ENCODE results near the gene FAM3C.

Gene FAM3C, protein sequence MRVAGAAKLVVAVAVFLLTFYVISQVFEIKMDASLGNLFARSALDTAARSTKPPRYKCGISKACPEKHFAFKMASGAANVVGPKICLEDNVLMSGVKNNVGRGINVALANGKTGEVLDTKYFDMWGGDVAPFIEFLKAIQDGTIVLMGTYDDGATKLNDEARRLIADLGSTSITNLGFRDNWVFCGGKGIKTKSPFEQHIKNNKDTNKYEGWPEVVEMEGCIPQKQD

DNA sequence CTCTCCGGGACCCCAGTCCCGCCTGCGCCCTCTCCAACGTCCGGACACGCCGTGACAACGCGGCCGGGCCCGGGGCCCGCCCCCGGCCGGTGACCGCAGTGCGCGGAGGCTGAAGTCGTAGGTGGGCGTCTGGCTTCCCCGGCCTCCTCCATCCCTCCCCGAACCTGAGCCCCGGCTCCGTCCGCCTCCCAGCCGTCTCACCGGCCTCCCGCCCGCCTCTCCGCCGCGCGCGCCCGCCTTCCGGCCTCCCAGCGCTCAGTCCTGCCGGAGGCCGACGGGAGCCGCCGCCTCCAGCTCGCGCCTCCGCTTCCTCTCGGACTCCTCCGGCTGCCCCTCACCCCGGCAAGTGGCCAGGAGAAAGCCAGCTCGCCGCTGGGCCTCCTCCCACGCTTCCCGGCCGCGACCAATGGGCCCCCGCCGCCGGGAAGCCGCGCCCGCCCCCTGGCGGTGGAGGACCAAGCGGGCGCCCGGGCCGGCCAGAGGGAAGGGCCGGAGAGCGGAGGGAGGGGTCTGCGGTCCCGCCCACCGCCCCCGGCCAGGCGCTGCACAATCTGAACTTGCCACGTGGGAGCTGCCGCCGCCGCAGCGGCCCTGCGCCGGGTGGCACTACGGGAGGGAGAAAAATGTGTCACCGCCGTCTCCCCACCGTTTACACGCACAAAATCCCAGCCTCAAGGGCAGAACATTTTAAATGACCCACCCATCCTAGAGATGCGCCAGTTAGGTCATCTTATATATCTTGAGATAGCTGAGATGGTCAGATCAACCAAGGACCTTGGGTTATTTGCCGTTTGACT, at the start of gene FAM3C:
TSS of gene FAM3C (minus strand) at position 348 of the 797 bp plus-strand sequence. CDS start 13,339 bp downstream, outside the sequence.
- TF ChIP-seq TOX (CRISPR knock-in tag; IDR thresholded peaks at IDR 0.05; ENCODE audit: borderline replicate concordance) (no peak), ZNF70 (CRISPR knock-in tag; IDR thresholded peaks at IDR 0.05) (peak; percentile 70), CSDC2 (CRISPR knock-in tag; IDR thresholded peaks at IDR 0.05) (0 out of 2 replicates have a peak, but pooled peaks have one; percentile 57), ZNF8 (CRISPR knock-in tag; IDR thresholded peaks at IDR 0.05) (no peak), GLIS3 (CRISPR knock-in tag; IDR thresholded peaks at IDR 0.05) (no peak; the same call in 1 of the 2 replicates), RARB (CRISPR knock-in tag; IDR thresholded peaks at IDR 0.05) (no peak), OSR1 (CRISPR knock-in tag; IDR thresholded peaks at IDR 0.05) (no peak), SNAI2 (CRISPR knock-in tag; IDR thresholded peaks at IDR 0.05) (no peak; the same call in 1 of the 2 replicates), ZC3H10 (CRISPR knock-in tag; IDR thresholded peaks at IDR 0.05) (0 out of 2 replicates have a peak, but pooled peaks have one; percentile 9), CREB5 (CRISPR knock-in tag; IDR thresholded peaks at IDR 0.05; ENCODE audit: low read depth) (no peak), ARNTL (CRISPR knock-in tag; IDR thresholded peaks at IDR 0.05; ENCODE audit: borderline replicate concordance, low read depth) (no peak), ZNF565 (CRISPR knock-in tag; conservative IDR thresholded peaks at IDR 0.05; ENCODE audit: low read depth) (no peak; the same call in 1 of the 2 replicates), TCF4 (CRISPR knock-in tag; IDR thresholded peaks at IDR 0.05; ENCODE audit: borderline replicate concordance) (no peak), PATZ1 (CRISPR knock-in tag; IDR thresholded peaks at IDR 0.05; ENCODE audit: borderline replicate concordance) (peak; percentile 83), ZFP3 (CRISPR knock-in tag; IDR thresholded peaks at IDR 0.05) (no peak), ISL1 (CRISPR knock-in tag; IDR thresholded peaks at IDR 0.05) (no peak), ESRRG (CRISPR knock-in tag; IDR thresholded peaks at IDR 0.05) (no peak), ZFP30 (CRISPR knock-in tag; IDR thresholded peaks at IDR 0.05) (no peak), BACH2 (CRISPR knock-in tag; IDR thresholded peaks at IDR 0.05; ENCODE audit: borderline replicate concordance) (no peak), PPARA (CRISPR knock-in tag; IDR thresholded peaks at IDR 0.05; ENCODE audit: borderline replicate concordance) (no peak)
- TF ChIP-seq, protein P1, sequence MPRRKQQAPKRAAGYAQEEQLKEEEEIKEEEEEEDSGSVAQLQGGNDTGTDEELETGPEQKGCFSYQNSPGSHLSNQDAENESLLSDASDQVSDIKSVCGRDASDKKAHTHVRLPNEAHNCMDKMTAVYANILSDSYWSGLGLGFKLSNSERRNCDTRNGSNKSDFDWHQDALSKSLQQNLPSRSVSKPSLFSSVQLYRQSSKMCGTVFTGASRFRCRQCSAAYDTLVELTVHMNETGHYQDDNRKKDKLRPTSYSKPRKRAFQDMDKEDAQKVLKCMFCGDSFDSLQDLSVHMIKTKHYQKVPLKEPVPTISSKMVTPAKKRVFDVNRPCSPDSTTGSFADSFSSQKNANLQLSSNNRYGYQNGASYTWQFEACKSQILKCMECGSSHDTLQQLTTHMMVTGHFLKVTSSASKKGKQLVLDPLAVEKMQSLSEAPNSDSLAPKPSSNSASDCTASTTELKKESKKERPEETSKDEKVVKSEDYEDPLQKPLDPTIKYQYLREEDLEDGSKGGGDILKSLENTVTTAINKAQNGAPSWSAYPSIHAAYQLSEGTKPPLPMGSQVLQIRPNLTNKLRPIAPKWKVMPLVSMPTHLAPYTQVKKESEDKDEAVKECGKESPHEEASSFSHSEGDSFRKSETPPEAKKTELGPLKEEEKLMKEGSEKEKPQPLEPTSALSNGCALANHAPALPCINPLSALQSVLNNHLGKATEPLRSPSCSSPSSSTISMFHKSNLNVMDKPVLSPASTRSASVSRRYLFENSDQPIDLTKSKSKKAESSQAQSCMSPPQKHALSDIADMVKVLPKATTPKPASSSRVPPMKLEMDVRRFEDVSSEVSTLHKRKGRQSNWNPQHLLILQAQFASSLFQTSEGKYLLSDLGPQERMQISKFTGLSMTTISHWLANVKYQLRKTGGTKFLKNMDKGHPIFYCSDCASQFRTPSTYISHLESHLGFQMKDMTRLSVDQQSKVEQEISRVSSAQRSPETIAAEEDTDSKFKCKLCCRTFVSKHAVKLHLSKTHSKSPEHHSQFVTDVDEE (CRISPR knock-in tag; IDR thresholded peaks at IDR 0.05): peak; percentile 65; the same call in 1 of the 2 replicates
- TF ChIP-seq, protein P2, sequence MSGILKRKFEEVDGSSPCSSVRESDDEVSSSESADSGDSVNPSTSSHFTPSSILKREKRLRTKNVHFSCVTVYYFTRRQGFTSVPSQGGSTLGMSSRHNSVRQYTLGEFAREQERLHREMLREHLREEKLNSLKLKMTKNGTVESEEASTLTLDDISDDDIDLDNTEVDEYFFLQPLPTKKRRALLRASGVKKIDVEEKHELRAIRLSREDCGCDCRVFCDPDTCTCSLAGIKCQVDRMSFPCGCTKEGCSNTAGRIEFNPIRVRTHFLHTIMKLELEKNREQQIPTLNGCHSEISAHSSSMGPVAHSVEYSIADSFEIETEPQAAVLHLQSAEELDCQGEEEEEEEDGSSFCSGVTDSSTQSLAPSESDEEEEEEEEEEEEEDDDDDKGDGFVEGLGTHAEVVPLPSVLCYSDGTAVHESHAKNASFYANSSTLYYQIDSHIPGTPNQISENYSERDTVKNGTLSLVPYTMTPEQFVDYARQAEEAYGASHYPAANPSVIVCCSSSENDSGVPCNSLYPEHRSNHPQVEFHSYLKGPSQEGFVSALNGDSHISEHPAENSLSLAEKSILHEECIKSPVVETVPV (CRISPR knock-in tag; IDR thresholded peaks at IDR 0.05): no peak
- TF ChIP-seq, protein P3, sequence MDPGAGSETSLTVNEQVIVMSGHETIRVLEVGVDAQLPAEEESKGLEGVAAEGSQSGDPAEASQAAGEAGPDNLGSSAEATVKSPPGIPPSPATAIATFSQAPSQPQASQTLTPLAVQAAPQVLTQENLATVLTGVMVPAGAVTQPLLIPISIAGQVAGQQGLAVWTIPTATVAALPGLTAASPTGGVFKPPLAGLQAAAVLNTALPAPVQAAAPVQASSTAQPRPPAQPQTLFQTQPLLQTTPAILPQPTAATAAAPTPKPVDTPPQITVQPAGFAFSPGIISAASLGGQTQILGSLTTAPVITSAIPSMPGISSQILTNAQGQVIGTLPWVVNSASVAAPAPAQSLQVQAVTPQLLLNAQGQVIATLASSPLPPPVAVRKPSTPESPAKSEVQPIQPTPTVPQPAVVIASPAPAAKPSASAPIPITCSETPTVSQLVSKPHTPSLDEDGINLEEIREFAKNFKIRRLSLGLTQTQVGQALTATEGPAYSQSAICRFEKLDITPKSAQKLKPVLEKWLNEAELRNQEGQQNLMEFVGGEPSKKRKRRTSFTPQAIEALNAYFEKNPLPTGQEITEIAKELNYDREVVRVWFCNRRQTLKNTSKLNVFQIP (CRISPR knock-in tag; IDR thresholded peaks at IDR 0.05; ENCODE audit: borderline replicate concordance, low read depth): peak; percentile 37; the same call in 1 of the 2 replicates
- ATAC-seq: peak; percentile 98

Measured in SK-N-SH treated with all-trans-retinoic acid at 6 μM for 48 hours (cell line).